Measurements from ENCODE around the gene ATF6B.

Gene ATF6B

GRCh38 chr6:32132110-32132509 is 4.1 kb upstream of the ATF6B start:
- DNase-seq (ENCODE audit: low read depth in 2 of 2, low spot score in 1 of 2): no peak

- no peak for DNase-seq (ENCODE audit: low read depth in 2 of 2, low spot score in 1 of 2)
These were observed 3.4 kb upstream of the ATF6B start for GRCh38 chr6:32131439-32131948.

GRCh38 chr6:32129297-32130088 is 1.4 kb upstream of the ATF6B start:
- no peak for DNase-seq (ENCODE audit: low read depth in 2 of 2, low spot score in 1 of 2)

DNA sequence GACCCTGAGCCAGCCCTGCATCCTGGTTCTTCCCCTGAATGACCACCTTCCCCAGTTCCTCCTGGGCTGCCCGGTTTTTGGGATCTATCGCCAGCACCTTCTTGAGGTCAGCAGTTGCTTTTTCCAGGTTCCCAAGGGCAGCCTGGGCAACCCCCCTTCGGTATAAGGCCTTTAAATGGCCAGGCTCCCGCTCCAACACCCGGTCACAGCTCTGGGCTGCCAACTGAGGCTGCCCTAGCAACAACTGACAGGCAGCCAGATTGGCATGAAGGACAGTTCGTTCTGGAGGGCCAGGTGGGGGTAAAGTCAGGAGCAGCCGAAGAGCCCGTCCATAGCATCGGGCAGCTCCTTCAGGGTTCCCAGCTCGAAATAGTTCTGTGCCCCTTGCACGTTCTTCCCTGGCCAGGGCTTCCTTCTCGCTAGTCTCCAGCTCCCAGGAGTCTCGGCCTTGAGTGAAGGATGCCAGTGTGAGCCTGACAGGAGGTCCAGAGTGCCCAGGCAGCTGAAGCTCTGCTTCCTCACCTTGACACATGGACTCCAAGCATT is 778 bp upstream of the ATF6B start:
- no peak for DNase-seq (ENCODE audit: low read depth in 2 of 2, low spot score in 1 of 2)

GRCh38 chr6:32127409-32127716 is 683 bp downstream of the ATF6B start:
- no peak for DNase-seq (ENCODE audit: low read depth in 2 of 2, low spot score in 1 of 2)

GRCh38 chr6:32126880-32127279 is 1.2 kb downstream of the ATF6B start:
- no peak for DNase-seq (ENCODE audit: low read depth in 2 of 2, low spot score in 1 of 2)

DNA sequence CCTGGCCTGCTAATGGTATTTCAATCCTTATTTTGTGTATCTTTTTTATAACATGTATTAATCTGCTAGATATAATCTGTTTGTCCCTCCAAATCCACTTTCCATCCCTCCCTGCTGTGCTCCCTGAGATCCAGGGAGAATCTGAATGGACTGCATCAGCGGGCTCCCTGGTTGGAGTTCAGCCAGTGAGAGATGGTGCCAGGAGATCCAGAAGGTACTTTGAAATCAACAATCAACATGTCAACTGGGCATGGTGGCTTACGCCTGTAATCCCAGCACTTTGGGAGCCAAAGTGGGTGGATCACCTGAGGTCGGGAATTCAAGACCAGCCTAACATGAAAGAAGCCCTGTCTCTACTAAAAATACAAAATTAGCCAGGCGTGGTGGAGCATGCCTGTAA is 4.4 kb downstream of the ATF6B start:
- DNase-seq (ENCODE audit: low read depth in 2 of 2, low spot score in 1 of 2): no peak

- DNase-seq (ENCODE audit: low read depth in 2 of 2, low spot score in 1 of 2): no peak
These were observed 7.4 kb downstream of the ATF6B start for GRCh38 chr6:32120573-32121059.

- DNase-seq (ENCODE audit: low read depth in 2 of 2, low spot score in 1 of 2): peak in 1 of 2 donors; percentile 41
These were observed 9.0 kb downstream of the ATF6B start for GRCh38 chr6:32118782-32119628.

DNA sequence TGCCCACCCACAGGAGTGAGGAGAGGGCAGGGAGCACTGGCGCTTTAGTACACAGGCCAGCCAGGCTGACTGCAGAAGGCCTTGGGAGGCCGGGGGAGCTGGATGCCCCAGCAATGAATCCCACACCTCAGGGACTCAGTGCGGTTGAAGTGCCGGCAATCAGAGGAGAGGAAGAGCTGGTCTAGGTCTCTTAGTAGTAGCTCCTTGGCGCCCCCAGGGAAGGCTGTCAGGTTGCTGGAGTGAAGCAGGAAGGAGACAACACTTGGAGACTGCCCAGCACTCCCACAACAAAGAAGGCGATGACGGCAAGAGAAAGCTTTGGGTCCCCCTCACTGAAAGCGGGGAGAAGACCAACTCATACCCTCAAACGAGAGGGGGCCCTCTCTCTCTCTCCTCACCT is 10.6 kb downstream of the ATF6B start:
- DNase-seq (ENCODE audit: low read depth in 2 of 2, low spot score in 1 of 2): no peak

DNA sequence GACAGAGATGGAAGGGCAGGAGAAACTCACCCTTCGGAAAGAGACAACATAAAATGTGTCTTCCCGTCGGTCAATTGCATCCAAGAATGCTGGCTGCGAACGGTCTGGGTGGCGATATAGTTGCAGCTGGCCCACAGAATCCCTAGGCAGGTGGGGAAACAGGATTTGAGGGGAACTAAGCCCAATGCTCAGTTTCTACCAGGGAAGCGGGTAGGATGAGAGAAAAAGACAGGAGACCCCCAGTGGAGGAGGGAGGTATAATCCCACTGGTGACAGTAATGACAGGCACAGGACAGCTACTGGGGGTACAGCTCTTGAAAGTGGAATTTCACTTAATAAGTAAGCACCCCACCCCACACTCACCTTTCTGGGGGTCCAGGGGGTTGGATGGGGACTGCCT is 11.4 kb downstream of the ATF6B start:
- no peak for DNase-seq (ENCODE audit: low read depth in 2 of 2, low spot score in 1 of 2)

GRCh38 chr6:32115623-32116022 is 12.4 kb downstream of the ATF6B start:
- no peak for DNase-seq (ENCODE audit: low read depth in 2 of 2, low spot score in 1 of 2)

- DNase-seq (ENCODE audit: low read depth in 2 of 2, low spot score in 1 of 2): no peak
These were observed 13.2 kb downstream of the ATF6B start for GRCh38 chr6:32114796-32115195.

GRCh38 chr6:32113386-32114352 is 14.4 kb downstream of the ATF6B start:
- DNase-seq (ENCODE audit: low read depth in 2 of 2, low spot score in 1 of 2): no peak

DNA sequence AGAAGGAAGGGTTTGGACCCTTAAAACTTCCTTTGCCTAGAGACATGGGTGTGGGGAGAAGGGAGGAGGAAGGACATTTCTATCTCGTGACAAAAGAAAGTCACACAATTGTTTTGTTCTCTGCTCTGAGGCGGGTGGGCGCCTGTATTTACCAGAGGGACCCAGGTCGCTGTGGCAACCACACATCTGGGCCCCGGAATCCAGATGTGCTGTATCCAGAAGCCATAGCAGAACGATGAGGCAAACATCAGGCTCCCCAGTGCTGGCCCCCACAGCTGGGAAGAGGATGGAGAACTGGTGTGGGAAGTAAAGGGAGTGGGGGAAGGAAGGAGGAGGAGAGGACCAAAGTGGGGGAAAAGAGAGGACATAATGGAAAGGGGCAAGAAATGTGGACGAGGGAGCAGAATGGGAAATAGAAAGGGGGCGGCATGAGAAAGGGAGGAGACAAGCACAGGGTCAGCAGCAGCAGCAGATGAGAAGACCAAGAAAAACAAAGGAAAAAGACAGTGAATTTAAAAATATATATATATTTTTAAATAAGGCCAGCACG is 15.5 kb downstream of the ATF6B start:
- DNase-seq (ENCODE audit: low read depth in 2 of 2, low spot score in 1 of 2): no peak

DNA sequence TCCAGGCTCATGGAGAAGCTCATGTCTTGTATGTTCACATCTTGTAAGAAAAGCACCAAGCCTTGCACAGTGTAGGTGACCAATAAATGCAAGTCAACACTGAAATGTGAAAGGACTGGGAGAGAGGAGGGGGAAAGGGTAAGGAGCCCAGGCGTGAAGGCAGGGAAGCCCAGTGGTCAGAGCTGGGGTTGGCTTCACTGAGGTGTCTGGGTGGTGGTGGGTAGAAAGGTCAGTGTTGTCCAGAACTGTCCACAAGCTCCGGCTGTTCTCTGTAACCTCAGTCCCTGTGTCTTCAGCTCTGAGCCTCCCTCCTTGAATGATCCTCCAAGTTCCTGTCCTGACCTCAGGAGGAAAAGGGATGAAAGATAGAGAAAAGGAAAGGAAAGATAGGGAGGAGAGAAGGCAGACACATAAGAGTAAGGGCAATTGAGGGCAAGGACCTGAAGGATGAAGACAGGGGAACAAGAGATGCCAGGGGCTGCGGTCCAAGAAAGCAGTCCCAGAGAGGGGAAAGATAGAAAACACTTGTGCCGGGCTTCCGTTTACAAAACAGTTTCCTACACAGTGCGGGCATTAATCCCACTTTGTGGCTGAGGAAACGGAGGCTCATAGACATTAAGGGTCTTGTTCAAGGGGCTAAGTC is 16.5 kb downstream of the ATF6B start:
- no peak for DNase-seq (ENCODE audit: low read depth in 2 of 2, low spot score in 1 of 2)

GRCh38 chr6:32110632-32111031 is 17.4 kb downstream of the ATF6B start:
- no peak for DNase-seq (ENCODE audit: low read depth in 2 of 2, low spot score in 1 of 2)

- no peak for DNase-seq (ENCODE audit: low read depth in 2 of 2, low spot score in 1 of 2)
These were observed 18.3 kb downstream of the ATF6B start for GRCh38 chr6:32109765-32110160.

DNA sequence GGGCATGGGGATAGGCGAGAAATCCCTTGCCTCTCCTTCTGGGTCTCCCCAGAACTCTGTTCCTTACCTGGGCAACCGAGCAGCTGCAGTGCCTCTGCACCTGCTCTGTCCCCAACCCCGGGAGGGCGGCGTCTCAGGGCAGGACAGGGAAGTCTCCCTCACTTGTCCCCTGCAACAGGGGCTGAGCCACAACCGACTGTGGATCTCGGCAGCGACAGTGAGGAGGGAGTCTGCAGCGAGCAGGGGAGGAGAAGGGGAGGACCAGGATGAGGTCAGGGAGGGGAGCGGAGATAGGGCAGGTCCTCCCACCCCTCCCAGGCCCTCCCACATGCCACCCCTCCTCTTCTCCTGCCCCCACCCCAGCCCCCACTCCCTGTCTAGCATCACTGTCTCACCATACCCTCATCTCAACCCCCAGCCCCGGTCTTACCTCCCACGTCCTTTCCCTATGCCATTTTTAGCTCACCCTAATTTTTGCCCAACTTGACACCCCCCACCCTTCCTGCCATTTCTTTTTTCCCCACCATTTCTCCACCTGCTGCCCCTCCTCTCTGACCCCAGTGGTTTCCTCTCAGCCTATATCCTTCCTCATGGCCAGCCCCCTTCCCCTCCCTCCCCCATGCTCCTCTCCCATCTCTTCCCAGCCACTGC is 18.8 kb downstream of the ATF6B start, which contains the start of gene TNXB:
Gene TNXB, minus strand, starts transcription at position 225 of the 651 bp plus-strand sequence. CDS start 11,140 bp downstream, outside the sequence.
- no peak for DNase-seq (ENCODE audit: low read depth in 2 of 2, low spot score in 1 of 2)

Measured in stimulated activated CD8-positive, alpha-beta memory T cell treated with anti-CD3 and anti-CD28 coated beads, Interleukin-4, amount 100 ng/mL, for 1 hour (primary cell).